D341Med (cell line): ENCODE data around the gene UQCC2.

Experiments used
- DNase-seq: peaks from one replicate; pipeline ENCODE4 v3.0.0; 2012; ENCODE audit warnings: low spot score

UQCC2 gene

DNA sequence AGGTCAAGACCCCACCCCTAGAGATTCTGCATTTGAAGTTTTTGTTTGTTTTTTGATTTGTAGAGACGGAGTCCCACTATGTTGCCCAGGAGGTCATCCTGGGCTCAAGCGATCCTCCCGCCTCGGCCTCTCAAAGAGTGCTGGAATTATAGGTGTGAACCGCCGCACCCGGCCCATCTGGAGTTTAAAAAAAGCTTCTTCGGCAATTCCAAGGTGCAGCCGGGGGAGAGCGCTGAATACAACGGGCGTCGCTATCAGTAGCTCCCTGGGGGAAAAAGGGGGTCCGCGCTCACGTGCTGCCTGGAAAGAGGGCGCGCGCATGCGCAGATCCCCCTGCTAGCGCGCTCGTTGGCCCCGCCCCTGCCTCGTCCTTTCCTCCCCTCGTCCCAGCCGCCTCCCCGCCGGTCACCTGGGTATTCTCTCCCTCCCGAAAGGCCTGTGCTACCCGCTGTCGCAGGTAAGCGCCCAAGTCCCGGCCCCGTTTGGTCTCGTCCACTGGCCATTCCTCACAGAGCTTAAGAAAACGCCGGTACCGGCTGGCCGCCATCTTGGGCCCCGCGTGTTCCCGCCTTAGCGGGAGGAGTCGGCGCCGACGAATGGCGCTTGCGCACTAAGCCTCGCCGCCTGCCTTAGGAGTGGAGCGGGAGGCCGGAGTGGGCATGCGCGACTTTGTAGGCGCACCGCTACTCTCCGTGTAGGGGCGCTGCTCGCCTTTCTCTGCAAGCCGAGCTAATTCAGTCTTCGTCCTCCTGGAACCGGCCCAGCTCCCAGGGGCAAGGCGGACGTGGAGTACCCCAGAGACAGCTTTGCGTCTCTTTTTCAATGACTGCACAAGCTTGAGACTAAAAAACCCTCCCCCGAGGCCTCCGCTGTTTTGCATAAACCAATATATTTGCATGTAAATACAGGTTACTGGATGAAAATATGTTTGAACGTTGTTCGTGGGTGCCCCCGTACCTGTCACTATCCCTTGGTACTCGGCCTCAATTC is at the start of gene UQCC2:
TSS of gene UQCC2 (minus strand) at position 561 of the 990 bp plus-strand sequence. CDS start at position 547, 14 bp downstream.
- peak; percentile 98 for DNase-seq

DNA sequence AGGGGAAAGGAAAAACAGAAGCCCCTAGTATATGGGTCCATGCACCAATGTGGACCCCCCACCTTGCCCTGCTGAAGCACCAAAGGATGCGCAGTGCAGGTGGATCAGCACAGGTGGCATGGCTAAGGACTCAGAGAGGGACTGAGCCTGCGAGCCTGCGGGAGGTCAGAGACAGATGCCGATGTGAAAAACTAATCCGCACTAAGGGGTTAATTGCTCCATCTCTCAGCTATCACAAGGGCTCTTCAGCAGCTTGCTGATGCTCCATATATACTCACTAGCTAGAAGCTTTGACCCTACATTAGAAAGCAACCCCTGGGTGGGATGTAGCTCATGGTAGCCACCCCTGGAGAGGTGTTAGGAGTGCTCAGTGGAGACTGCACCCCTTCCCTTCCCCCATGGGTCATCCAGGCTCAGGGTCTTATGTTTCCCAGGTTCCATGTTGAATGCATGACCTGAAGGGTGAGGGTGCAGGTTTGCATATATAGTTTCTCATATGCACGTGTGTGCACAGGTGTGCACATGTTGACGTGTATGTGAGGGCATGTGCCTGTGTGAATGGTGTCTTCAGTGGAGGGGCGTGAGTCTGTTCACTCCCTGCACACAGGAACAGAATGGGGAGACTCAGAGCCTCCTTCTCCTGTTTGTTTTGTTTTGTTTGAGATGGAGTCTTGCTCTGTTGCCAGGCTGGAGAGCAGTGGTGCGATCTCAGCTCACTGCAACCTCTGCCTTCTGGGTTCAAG is 48.6 kb upstream of the UQCC2 start:
- DNase-seq = no peak

DNA sequence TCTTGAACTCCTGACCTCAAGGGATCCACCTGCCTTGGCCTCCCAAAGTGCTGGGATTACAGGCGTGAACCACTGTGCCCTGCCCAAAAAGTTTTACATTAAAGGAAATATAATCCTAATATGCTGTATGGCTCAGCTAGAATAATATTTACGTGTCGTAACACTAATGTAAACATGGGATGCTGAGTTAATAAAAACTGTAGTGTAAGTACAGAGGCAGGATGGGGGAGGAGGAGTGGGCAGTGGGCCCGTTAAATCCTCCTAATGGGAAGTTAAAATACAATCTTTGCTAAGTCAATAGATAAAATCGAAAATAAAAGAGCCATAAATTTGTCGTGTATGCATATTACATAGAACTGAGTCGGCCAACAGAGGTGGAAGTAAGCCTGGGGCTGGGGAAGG is 47.3 kb upstream of the UQCC2 start:
- DNase-seq = no peak

DNA sequence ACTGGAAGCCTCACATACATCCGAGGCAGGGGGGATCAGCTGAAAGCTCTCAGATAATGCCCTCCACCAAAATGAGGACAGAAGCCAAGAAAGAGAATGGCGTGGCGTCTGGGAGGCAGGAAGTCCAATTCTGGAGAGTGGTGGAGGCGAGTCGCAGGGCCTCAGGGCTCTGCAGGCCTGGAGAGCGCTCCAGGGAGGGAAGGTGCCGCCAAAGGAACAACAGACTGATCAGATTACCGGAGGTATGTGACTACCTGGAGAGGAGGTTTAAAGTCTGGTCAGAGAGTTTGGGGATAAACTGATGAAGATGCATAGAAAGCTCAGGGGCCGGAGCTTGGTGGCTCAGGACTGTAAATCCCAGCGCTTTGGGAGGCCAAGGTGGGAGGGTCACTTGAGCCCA is 46.4 kb upstream of the UQCC2 start:
- no peak for DNase-seq

DNA sequence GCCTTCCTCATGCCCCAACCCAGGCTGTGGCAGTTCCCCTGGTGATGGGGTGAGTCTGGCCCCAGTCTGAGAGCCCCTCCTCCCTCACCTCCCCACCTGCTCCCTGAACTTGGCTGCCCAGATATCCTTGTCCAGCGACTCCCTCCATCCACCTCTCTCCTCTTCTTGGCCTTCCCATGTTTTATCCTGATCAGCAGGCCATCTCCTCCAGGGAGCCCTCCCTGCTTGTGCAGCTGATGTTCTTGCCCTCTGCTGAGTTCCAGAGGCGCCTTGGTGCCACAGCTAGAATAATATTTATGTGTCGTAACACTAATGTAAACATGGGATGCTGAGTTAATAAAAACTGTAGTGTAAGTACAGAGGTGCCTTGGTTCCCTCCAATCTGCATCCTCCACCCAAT is 45.6 kb upstream of the UQCC2 start:
- no peak for DNase-seq

DNA sequence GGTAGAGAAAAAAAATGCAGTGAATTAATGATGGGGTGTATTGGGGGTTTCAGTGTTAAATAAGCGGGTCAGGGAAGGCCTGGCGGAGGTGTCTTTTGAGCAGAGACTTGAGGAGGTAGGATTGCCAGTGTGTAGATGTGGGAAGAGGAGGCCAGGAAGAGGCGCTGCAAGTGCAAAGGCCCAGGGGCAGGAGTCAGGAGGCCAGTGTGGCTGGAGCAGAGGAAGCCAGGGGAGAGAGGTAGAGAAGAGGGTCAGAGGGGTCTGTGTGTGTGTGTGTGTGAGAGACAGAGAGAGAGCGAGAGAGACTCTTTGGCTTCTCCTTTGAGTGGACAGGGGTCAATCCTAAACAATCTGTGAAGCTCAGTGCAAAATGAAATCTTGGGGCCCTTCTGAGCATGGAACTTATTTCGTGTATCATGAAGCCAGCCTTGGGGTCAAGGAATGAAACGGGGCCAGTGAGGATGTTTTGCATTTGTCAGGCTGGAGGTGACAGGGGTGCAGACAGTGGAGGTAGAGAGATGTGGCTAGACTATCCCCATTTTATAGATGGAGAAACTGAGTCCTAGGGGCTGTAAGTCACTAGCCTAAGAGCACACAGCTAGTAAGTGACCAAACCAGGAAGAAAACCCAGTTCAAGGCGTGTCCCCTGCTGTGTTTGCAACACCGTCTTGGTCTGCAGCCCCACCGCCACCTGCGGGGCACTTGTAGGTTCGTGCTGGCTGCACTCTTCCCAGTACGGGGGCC is 44.9 kb upstream of the UQCC2 start:
- no peak for DNase-seq

DNA sequence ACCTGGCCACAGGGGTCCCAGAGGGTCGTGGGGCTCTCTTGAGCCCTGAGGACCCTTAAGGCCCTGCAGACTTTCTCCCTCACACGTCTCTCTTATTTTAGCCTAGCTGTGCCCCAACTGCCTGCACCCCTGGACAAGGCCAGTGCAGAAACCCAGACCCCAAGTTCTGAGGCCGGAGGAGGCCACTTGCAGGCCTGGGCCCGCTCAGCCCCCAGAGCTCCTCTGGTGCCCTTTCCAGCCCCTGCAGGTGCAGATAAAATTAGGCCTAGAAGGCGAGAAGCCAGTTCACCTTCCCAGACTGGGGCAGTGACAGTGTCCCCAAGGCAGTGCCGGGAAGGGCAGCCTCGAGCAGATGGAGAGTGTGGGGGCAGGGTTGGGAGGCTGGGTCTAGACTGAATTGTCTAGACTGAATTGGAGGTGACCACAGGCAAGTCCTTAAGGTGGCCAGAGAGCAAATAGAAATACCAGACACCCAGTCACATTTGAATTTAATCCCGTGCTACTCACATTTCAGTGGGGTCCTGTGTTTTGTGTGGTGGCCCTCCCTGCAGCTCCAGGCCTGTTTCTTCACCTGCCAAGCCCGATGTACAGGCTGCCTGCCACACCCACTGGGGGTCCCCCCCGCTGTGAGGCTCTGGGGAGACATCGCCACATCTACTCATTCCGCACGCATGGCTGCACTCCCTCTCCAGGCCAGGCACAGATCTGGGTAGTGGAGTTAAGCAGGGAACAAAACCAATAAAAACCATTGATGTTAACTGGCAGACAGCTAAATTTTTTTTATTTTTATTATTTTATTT is 43.8 kb upstream of the UQCC2 start:
- DNase-seq = no peak

DNA sequence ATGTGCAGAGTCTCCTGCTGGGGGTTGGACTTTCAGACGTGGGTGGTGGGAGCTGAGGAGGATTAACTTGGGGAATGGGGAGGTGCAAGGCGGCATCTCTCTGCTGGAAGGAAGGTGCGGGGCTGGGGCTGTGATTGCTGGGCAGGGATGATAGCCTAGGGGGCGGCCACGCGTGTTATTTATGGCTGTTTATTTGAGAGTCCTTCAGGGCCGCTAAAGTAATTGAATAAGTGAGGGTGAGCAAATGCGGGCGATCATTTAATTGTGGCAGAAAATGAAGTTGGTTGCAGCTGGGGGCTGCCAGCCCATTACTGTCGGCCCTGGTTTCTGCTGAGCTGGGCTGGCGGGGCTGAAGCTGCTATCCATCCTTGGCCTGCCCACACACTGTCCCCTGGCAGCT is 42.7 kb upstream of the UQCC2 start:
- DNase-seq = no peak

DNA sequence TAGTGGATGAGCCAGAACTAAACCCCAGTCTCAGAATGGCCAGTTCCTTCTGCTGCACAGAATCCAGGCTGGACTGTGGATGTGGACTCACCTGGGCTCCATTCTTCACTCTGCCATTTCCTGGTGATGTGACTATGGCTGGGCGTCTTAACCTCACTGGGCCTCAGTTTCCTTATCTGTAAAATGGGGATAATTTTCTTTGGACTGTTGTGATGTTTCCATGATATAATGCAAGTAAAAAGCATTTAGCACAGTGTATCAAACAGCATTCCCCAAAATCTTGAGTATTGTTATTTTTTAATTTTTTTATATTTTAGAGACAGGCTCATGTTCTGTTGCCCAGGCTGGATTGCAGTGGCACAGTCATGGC is 41.1 kb upstream of the UQCC2 start:
- no peak for DNase-seq

DNA sequence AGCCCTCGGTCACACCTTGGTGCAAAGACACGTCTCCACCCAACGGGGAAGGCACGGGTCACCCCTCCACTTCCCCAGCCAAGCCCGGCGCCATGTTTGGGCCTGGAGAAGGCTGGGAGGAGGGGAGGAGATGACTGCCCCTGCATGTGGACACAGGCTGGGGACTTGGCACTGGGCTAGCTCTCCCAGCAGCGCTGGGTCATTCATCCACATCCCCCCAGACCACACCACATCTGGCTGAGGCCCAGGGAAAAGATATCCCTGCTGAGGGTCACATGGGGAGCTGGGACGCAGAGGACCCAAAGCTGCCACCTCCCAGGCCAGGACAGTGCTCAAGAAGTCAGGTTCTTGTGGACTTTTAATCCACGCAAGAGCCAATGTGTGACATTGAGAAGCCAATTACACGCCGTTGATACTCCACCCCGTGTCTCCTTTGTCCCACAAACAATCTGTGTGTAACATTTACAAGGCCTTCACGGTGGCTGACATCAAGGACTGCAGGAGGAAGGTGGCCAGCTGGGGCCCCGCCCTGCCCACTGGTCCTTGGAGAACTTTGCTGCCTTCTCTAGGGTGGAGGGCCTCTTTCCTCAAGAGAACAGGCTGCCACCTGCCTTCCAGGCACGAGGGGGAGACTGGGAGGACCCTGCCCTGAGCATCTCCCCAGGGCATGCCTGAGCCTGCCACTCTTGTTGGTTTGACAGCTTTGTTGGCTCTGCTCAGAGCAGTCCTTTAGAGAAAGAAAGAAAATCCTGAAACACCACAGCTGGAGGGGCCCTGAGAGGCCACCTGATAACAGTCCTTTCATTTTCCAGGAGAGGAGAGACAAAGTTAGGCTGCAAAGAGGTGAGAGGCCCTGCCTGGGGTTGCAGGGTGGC is 40.5 kb upstream of the UQCC2 start:
- no peak for DNase-seq

DNA sequence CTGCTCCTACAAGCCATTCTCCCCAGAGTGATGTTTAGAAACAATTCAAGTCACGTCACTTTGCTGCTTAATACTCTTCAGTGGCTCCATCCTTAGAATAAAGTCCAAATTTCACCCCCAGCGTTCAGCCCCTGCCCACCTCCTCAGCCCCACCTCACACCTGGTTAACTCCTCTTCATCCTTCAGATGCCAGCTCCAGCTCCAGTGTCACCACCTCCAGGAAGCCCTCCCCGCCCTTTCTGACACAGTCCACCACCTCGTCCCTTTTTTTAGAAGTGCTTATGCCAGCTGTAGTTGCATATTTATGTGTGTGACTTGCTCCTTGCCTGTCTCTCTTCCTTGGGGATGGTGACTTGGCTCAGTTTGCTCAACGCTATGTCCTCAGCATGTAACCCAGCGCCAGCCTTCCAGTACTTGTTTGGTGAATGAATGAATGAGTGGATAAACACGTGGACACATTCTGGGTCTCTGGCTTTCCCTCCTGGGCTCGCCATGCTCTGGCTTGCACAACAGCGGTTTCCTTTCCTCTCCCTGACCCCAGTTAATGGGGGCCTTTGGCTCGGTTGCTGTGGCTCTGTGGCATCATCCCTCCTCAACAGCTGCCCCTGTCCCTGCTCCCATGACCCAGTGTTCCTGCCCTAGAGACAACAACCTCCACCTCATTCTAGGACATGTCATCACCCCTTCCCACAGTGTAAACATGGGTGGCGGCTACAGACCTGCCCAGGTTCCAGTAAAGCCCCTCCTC is 38.9 kb upstream of the UQCC2 start:
- DNase-seq = no peak

DNA sequence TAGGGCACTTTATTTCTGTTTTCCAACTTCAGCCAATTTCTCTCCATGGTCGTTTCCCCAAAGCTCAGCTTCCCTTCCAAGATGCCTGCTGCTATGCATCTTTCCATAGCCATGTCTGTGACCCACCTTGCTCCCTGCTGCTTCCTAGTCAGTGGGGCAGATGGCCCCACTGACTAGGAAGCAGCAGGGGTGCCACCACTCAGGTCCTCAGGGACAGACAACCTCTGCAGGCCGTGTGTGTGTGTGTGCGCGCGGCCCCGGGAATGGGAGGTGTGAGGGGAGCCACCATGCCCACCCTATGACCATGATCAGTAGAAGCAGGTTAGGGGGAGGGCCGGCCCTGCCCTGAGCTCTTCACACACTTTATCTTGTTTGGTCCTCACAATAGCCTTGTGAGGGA is 37.9 kb upstream of the UQCC2 start:
- DNase-seq = no peak

DNA sequence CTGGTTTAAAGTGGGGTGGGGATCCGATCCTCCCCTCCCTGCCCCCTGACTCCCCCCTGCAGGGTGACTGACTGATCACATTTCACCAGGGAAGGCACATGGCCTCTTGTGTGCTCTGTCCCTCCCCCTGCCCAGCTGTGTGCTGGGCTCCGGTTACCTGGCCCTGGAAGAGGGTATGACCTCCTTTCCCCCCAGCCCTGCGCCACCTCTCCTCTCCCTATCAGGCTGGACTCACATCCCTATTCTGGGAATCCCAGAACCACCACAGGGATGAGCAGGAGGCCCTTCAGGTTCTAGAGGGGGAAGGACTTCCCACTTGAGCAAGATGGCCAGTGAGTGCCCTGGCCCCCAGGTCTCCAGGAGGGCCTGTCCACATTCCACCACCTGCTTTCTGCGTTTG is 37.3 kb upstream of the UQCC2 start:
- DNase-seq = no peak

DNA sequence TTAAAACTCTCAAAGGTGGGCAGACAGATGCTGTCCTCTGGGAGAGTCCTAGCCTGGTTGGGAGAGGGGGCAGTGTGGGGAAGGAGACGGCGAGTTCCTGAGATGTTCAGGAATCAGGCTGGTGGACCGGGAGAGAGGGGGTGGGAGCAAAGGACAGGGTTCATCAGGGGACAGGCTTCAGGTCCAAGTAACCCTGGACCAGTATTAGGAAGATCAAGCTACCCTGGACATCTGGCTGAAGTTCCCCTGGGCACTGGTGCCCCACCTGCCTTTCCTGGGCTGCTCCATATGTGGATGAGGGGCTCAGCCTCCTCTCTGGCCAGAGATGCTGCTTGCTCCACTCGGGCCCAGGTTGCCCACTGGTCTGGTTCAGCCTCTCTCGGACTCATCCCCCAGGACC is 36.3 kb upstream of the UQCC2 start:
- DNase-seq = no peak

DNA sequence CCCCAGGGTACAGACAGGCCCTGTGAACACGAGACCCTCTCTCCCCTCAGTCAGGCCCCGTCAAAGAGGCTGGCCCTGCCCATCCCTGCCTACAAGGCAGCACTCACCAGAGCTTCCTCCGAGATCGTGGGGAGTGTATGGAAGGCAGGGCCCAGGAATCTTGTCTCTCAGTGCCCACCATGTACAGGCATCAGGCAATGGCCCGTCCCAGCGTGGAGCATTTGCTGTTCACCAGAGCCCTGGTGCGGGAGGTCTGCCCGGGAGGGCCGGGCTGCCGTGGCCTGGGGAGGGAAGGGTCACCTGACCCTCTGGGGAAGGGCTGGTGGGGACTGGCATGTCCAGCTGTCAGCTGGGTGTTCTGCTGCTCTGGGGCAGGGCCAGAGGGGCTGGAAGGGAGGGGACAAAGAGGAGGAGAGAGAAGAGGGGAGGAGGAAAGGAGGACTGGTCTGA is 35.2 kb upstream of the UQCC2 start, which contains the start of gene IP6K3:
TSS of gene IP6K3 (minus strand) at position 255 of the 450 bp plus-strand sequence. CDS start 11,429 bp downstream, outside the sequence.
- no peak for DNase-seq

DNA sequence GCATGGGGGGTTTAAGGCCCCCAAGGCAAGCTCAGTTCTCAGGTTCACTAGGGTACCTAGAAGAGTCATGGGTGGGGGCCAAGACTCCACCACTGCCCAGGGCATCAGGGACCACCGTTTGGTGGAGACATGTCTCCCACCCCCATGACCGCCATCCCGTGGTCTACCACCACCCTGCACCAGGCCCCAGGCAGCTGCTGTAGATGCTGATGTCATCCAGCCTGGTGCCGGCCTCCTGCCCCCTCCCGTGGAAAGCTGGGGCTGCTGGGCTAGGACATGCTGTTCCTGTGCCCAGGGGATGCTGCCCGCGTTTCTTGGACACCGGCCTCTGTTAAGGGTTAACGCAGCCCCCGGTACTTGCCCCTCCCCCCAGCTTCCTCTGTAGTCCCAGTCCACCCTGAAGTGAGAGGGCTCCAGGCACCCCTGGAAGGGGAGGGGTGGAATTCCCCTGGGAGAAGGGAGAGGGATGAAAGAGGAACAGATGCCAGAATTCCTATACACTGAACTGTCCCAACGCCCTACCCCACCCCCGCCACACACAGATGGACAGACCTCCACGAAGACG is 34.6 kb upstream of the UQCC2 start:
- no peak for DNase-seq

DNA sequence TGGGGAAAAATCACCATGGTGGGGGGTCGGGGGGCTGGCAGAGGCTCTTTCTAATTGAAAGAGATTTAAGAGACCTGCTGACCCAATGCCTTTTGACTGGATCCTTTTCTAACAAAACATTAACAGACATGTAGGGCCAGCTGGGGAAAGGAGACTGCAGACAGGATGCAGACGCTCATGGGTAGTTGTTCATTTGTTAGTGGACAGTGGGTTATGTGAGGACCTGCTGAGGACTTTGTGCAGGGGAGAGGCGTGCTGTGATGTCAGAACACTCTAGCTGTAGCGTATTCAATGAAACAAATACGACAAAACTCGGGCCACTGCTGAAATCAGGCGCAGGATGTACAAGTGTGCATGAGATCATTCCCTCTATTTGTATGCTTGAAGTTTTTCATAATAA is 34.0 kb upstream of the UQCC2 start:
- no peak for DNase-seq

DNA sequence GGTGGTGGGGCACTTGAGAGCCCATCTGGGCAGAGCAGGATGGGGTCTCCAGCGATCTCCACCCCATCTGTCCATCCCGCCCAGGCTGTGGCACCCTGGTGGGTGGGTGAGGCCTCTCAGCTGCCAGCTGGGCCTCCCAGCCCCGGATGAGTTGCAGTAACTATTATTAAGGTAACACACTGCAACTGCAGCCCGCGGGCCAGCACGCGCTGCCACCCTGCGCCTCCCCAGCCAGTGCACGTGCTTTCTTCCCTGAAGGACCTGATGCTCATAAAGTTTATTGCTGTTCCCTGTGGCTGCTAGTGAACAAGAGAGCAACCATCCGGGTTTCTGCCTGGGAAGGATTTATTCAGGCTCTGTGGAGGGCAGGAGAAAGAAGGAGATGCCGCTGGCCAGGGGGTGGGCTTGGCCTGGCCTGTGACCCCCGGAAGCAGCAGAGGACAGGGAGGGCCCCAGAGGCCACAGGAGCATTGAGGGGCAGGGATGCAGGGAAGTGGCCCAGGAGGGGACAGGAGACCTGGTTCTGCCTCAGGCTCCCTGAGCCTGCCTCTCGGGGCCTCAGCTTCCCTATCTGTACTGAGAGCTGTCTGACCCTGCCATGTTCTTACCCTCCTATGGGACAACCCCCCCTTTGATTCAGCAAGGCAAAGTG is 33.5 kb upstream of the UQCC2 start:
- DNase-seq = peak; percentile 66
